Activated CD8-positive, alpha-beta T cell treated with anti-CD3 and anti-CD28 coated beads for 36 hours (primary cell): ENCODE measurements around the gene TMCC1. TPM values are rescaled to one million over a fixed set of nuclear protein-coding genes. Genes with fewer than 3 reads are reported as not detected.
A peak's percentile ranks its signal among the peaks of the same experiment; 100 is the strongest.

ENCODE experiments used
- ATAC-seq: fragments of 200-7000 bp; cut with Tn5 transposase; one replicate; pipeline ENCODE4 v1.10.0; 2021; ENCODE audit warnings: mild to moderate bottlenecking, moderate library complexity
- CTCF ChIA-PET: fragments of 350-600 bp; sonication (Branson Sonifier 250); formaldehyde crosslinking; loops from one replicate; lab custom pipeline; 2021; ENCODE audit warnings: antibody characterized with exemption; lab: Charles Lee
- POLR2A ChIA-PET: fragments of 350-600 bp; sonication (Branson Sonifier 250); formaldehyde crosslinking; loops from one replicate; lab custom pipeline; 2021; ENCODE audit warnings: antibody characterized with exemption; lab: Charles Lee
- DNase-seq: peaks from one replicate; pipeline ENCODE4 v3.0.0-alpha.2; 2020
- H3K27ac Mint-ChIP-seq: one replicate; pipeline ENCODE4 v1.8.0; 2021; ENCODE audit warnings: mild to moderate bottlenecking, mixed read lengths
- H3K27me3 Mint-ChIP-seq: one replicate; pipeline ENCODE4 v1.8.0; 2021; ENCODE audit warnings: mixed read lengths
- H3K36me3 Mint-ChIP-seq: one replicate; pipeline ENCODE4 v1.8.0; 2021; ENCODE audit warnings: low read depth, mixed read lengths
- H3K4me1 Mint-ChIP-seq: one replicate; pipeline ENCODE4 v1.8.0; 2021; ENCODE audit warnings: low read depth, mixed read lengths
- H3K4me3 Mint-ChIP-seq: one replicate; pipeline ENCODE4 v1.8.0; 2021; ENCODE audit warnings: mild to moderate bottlenecking, moderate library complexity, mixed read lengths
- H3K9me3 Mint-ChIP-seq: one replicate; pipeline ENCODE4 v1.8.0; 2021; ENCODE audit warnings: mixed read lengths
- CTCF ChIP-seq: fragments of 200-600 bp; IDR thresholded peaks from one replicate; pipeline ENCODE4 v1.8.0; 2022; ENCODE audit warnings: antibody characterized with exemption, mild to moderate bottlenecking
- intact Hi-C: fragments of 100-400 bp; cut with micrococcal nuclease; formaldehyde crosslinking; loops from one replicate; pipeline ENCODE4 v1.10.0; 2022
- total RNA-seq, 2 experiments: library from RNA; stranded (reverse); gene quantifications; one replicate each; pipeline ENCODE4 v1.2.3, GENCODE V29; 2021

Gene TMCC1
- total RNA-seq, 2 experiments from 2014 or later: 14.1 to 18.0 TPM

- no peak overlapping the region for H3K4me3 Mint-ChIP-seq
- no peak for TF ChIP-seq CTCF
- DNase-seq (no peak), ATAC-seq (no peak)
- H3K27me3 Mint-ChIP-seq: no peaks in the 10 kb centered on the region
- no peaks in the 10 kb centered on the region for H3K36me3 Mint-ChIP-seq
- ChIA-PET CTCF (no interaction called here), POLR2A (no interaction called here)
- intact Hi-C loops: no loop called here
- no peaks in the 10 kb centered on the region for H3K9me3 Mint-ChIP-seq
- H3K4me1 Mint-ChIP-seq: peaks cover 4% of the 10 kb centered on the region
- H3K27ac Mint-ChIP-seq: no peak overlapping the region
Measured at GRCh38 chr3:129718201-129718600, 175.3 kb downstream of the TMCC1 start.

- no peaks in the 10 kb centered on the region for H3K36me3 Mint-ChIP-seq
- no peak overlapping the region for H3K4me3 Mint-ChIP-seq
- POLR2A ChIA-PET: interaction anchor here (0.5 kb wide), 1 partner anchor 11 kb away, joined by 3 read pairs; no protein-coding TSS in a partner anchor
- no peaks in the 10 kb centered on the region for H3K9me3 Mint-ChIP-seq
- intact Hi-C loops: no loop called here
- TF ChIP-seq CTCF: no peak
- peaks cover 4% of the 10 kb centered on the region for H3K4me1 Mint-ChIP-seq
- DNase-seq: no peak
- H3K27me3 Mint-ChIP-seq: no peaks in the 10 kb centered on the region
- CTCF ChIA-PET: no interaction called here
- no peak for ATAC-seq
- no peak overlapping the region for H3K27ac Mint-ChIP-seq
Measured at GRCh38 chr3:129715854-129716253, 177.7 kb downstream of the TMCC1 start.

GRCh38 chr3:129708328-129708861 is 185.1 kb downstream of the TMCC1 start:
- Mint-ChIP-seq H3K36me3 (no peaks in the 10 kb centered on the region), H3K9me3 (no peaks in the 10 kb centered on the region), H3K4me3 (no peak overlapping the region), H3K27me3 (no peaks in the 10 kb centered on the region), H3K4me1 (peaks cover 6% of the 10 kb centered on the region), H3K27ac (no peak overlapping the region)
- intact Hi-C loops: no loop called here
- no peak for TF ChIP-seq CTCF
- ATAC-seq (no peak), DNase-seq (no peak)
- CTCF ChIA-PET: no interaction called here
- POLR2A ChIA-PET: interaction anchor here (0.7 kb wide), 1 partner anchor 24 kb away, joined by 3 read pairs; no protein-coding TSS in a partner anchor

DNA sequence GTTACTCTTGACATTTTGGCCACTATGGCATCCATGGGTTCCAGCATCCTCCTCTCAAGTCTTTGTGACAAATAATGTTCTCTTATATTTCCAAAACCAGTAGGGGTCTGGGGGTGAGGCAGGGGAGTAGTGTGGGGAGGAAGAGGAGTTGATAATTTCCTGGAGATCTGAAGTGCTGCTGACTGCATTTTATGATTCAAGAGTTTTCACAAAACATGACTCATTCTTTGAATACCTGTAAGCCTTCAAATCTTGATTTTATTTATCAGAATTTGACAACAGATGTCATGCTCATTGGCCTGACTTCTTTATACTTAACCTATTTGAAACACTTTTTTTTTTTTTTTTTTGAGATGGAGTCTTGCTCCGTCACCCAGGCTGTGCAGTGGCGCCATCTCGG is 188.2 kb downstream of the TMCC1 start:
- H3K27ac Mint-ChIP-seq: no peak overlapping the region
- no peaks in the 10 kb centered on the region for H3K36me3 Mint-ChIP-seq
- ChIA-PET CTCF (no interaction called here), POLR2A (no interaction called here)
- H3K4me3 Mint-ChIP-seq: no peak overlapping the region
- no peaks in the 10 kb centered on the region for H3K27me3 Mint-ChIP-seq
- intact Hi-C loops: no loop called here
- no peak for TF ChIP-seq CTCF
- ATAC-seq (peak; percentile 34), DNase-seq (no peak)
- no peaks in the 10 kb centered on the region for H3K9me3 Mint-ChIP-seq
- H3K4me1 Mint-ChIP-seq: peaks cover 15% of the 10 kb centered on the region

GRCh38 chr3:129703913-129704312 is 189.6 kb downstream of the TMCC1 start:
- Mint-ChIP-seq H3K27me3 (no peaks in the 10 kb centered on the region), H3K36me3 (no peaks in the 10 kb centered on the region), H3K27ac (no peak overlapping the region), H3K4me1 (peaks cover 15% of the 10 kb centered on the region), H3K4me3 (no peak overlapping the region), H3K9me3 (no peaks in the 10 kb centered on the region)
- ChIA-PET CTCF (interaction anchor here (0.7 to 0.9 kb wide), 2 partner anchors 9 to 214 kb away, joined by 3 read pairs; no protein-coding TSS in a partner anchor), POLR2A (no interaction called here)
- TF ChIP-seq CTCF: no peak
- ATAC-seq (no peak), DNase-seq (no peak)
- intact Hi-C loops: no loop called here
